Activated CD4-positive, alpha-beta T cell treated with anti-CD3 and anti-CD28 coated beads, Interleukin-10, Interleukin-2, amounts not matched to agents 100 ng/mL and 50 ng/mL, durations not matched to agents 16 hours and 8 hours (primary cell): ENCODE measurements around the gene CYFIP1.

Source experiments
- DNase-seq: peaks from one replicate; pipeline ENCODE4 v3.0.0-alpha.2; 2020

The CYFIP1 gene

DNA sequence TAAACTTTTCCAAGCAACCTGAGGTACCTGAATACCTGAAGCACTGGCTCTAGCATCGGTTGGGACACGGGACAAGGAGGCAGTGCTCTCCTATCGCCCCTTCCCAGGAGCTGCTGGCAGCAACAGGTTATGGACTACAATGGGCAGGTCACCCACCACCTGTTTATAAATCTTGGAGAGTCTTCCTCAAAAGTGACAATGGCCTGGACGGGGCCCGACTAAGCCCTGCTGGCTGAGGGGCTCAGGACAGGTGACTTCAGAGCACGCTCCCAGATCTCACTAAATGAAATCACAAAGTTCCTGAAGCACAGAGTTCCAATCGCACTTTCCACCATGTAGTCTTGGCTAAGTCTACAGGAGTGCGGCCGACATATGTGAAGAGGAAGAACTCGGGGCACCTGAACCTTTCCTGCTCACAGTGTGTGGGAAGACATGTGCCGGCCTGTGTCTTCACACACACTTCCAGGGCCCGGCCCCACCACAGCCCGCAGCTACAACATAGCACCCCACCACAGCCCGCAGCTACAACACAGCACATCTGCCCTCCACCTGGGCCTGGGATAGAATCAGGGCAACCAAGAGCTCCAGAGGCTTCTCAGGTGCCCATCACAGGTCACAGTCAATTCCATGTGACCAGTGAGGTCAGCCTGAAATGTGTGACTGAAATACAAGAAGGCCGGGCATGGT, 12.9 kb downstream of the CYFIP1 start:
- no peak for DNase-seq

DNA sequence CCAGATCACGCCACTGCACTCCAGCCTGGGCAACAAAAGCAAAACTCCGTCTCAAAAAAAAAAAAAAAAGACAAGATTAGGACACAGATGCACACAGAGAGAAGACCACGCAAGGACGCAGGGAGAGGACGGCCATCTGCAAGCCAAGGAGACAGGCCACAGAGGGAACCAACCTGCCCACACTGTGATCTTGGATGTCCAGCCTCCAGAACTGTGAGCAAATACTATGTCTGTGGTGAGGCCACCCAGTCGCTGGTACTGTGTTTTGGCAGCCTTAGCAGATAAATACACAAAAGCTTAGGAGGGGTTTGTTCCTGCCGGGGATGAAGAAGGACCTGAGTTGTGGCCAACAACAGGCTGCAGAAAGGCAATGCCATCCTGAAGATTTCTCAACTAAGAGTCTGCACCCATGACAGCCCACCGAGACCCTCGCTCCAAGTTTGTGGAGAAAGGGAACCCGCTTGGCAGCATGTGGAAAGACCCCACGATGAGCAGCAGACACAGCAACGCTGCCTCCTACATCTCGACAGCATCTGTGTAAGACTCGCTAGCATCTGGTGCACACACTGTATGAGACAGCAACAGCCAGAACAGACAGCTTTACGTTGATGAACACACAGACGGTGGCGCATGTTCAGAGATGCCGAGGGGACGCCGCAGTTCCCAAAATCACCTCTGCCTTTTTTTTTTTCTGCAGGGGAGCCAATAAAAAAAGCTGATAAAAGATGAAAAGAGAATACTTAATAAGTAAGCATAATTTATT, 13.7 kb downstream of the CYFIP1 start:
- no peak for DNase-seq

DNA sequence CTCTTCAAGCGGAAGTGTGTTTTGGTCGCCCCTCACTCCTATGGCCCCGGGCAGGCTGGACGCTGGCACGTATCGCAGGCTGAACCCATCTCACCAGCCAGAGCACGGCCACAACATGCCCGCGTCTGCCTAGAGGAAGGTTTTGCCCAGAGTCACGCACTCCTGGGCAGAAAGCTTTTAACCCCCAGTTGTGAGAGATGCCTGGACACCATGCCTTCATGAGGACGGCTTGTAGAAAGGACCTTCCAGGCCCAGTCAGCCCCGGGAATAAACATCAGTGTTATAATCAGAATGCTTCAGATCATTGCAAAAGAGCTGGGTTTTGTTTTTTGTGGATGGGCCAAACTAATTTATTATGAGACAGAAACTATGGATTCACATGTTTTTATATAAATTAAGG, 16.5 kb downstream of the CYFIP1 start:
- no peak for DNase-seq

DNA sequence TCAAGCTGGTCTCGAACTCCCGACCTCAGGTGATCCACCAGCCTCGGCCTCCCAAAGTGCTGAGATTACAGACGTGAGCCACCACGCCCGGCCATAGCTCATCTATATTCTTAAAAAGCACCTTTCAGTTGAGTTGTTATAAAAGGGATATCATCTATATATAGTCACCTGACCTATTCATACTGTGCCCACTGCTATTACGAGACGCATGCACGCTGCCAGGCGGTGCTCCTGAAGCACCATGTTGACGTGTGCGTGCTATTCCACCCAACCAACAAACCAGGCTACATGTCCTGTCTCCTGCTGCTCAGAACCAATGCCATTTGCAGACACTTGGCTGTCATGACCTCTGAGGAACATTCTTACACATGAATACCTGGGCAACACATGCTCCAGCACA, 17.6 kb downstream of the CYFIP1 start:
- no peak for DNase-seq

DNA sequence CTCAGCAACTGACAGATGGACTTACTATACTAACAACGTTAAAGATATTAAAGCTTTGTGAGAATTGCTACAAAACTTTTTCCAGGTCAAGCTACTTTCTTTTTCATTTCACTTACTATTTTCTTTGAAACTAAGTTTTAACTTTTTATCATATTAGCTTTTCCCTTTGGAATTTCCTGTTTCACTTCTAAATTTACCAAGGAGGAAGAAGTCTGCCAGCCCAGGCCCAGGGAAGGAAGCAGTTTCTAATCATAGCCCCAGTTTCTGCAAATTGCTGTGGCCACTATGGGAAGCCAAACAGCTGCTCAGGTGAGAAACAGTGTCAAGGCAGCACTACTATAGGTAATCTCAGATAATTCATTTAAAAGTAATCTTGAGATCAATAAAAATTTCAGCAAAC, 18.4 kb downstream of the CYFIP1 start:
- DNase-seq = no peak

DNA sequence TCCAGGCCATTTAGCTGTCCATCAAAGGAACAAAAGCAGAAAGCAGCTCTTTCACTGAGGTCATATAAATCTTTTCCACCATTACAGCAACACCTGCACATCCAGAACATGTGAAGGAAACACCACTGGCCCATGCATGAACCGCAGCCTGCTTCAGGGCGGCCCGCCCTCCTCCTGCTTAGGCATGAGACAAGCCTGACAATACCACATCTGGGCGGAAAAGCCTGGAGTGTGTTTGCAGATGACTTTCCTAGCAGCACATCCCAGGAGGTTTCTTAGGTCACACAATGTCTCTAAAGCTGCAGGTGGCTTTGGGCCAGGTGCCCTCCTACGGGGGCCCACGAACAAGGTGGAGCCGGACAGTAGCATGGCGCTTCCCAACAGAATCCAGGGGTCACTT, 19.6 kb downstream of the CYFIP1 start:
- no peak for DNase-seq

DNA sequence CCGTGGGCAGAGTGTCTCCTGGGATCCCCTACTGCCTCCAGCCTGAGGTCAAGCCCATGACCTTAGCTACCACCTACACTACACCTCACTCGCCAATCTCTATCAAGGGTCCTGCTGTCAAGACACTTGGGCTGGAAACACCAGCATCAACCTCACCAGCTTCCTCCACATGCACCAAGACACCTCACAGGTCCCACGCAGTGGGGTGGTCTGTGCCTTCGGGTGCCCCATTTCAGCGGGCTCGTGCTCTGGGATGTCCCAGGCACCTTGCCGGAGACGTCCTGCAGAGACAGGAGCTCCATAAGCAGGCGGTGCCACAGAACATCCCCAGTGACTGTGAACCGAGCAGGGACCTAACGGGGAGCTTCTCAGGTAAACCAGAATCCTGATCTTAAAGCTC, 20.0 kb downstream of the CYFIP1 start:
- DNase-seq = no peak

DNA sequence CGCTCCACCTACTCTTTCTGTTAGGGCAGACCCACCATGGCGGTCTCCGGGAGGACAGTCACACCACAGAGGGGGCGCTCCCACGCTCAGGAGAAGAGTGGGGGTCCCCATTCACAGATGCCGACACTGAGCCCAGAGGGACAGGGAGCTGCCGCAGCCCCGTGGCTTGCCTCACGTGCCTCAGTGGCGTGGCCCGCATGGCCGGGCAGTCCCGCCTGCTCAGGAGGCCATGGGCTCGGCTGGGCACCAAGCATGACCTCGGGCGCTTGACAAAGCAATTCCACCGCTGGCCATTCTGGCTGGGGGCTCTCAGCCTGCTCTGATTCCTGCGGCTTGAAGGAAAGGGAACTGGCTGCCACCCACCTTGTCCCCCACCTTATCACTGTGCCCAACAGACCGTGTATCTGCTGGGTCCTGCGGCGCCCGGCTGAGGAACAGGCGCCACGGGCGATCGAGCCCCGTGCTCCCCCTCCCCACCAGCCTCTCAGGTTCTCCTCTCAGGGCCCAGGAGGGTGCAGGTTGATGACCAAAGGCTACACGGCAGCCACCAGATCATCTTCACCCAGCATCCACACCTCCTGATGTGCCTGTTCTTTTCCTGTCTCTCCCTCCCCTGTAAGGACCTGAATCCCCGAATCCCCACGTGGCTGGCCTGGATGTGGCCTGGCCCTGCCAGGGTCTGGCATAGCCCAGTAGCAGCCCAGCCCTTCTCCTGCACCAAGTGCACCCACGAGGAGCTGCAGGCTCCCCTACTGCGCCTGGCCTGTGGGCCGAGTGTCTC, 20.7 kb downstream of the CYFIP1 start:
- DNase-seq = no peak

DNA sequence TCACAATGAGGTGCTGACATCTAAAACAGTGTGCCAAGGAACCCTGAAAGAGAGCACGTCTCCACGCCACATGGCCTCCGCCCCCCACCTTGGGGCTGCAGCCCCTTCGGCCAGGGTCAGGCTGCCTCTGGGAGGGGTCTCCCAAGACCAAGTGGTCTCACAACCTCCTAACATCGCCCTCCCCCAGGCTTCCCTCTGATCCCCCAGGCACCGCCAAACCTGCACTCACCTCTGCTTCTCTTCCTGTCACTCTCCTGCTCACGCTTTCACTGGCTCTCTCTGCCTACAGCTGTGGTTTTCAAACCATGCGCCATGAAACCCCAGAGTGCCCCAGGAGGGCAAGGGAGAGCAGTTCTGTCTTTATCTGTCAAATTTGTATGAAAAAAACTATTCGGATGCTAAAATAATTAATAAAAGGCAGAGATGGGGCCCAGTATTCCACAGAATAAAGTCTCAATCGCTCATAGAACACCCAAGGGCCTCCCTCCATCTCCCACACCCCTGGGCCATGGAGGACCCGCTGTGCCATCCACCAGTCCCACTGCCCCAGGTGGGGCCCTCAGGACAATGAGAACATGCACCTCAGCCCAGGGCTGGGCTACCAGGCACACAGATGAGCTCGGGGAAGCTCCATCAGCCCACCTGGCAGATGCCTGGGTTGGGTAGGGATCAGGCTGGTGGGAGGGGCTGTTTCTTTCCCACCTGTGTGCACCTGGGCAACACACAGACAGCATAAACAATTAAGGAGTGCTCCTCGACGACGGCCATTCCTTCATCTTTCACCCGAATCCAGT, 21.5 kb downstream of the CYFIP1 start:
- DNase-seq = no peak

DNA sequence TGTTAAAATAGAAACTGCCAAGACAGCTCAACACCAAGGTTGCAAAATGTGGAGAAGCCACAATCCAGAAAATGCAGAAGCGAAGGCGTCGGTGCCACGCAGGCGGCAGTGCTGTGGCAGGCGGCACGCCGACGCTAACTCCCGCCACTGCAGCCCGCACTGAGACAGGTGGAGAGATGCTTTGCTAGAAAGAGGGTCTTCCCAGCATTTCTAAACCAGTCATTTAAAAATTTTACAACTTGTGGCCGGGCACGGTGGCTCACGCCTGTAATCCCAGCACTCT, 23.2 kb downstream of the CYFIP1 start:
- DNase-seq = no peak

DNA sequence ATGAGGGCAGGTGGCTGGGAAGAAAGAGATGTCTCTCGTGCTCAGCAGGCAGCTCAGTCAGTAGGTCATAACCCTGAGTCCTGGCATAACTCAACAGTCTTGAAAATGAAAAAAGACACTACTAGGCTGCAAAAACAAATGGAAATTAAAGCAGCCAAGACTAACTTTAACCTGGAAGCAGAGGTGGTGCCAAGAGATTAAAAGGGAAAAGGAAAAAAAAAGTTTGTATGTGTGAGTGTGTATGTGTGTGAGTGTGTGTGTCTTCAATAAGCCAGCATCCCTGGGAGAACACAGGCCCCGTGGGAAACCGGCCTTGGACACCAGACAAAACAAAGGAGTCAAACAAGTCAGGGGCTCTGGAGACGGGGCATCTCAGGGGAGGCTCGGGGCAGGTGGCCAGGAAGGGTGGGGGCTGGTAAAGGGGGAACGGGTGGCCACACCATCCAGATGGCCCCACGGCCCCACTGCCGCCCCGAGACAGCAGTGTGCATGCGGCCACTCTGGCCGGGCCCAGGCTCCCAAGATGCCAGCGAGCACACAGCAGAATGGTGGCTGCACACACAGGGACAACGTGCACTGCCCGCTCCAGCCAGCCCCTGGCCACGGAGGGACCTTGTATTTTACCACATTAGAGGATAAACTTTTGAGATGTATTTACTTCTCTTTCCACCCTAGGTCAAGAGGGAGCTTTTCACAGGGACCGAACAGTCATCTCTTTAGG, 23.8 kb downstream of the CYFIP1 start:
- DNase-seq = no peak

DNA sequence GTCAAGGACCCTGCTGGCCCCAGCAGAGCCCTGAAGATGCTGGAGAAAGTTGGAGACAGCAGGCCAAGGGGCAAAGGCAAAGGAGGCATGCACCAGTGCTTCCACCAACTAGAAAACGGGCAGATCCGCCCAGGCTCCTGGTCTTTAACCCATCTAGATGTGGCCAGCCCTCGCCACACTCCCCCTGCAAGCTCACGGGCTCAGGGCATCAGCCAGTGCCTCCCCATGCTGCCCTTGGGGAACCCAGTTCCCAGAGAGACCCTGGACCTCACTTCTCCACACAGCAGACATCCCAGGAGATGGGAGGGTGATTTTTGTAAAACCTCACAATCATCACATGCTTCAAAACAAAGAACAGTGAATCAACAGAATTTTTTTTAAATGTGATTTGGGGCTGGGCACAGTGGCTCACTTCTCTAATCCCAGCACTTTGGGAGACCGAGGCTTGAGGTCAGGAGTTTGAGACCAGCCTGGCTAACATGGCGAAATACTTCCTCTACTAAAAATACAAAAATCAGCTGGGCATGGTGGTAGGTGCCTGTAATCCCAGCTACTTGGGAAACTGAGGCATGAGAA, 24.5 kb downstream of the CYFIP1 start:
- DNase-seq = no peak

DNA sequence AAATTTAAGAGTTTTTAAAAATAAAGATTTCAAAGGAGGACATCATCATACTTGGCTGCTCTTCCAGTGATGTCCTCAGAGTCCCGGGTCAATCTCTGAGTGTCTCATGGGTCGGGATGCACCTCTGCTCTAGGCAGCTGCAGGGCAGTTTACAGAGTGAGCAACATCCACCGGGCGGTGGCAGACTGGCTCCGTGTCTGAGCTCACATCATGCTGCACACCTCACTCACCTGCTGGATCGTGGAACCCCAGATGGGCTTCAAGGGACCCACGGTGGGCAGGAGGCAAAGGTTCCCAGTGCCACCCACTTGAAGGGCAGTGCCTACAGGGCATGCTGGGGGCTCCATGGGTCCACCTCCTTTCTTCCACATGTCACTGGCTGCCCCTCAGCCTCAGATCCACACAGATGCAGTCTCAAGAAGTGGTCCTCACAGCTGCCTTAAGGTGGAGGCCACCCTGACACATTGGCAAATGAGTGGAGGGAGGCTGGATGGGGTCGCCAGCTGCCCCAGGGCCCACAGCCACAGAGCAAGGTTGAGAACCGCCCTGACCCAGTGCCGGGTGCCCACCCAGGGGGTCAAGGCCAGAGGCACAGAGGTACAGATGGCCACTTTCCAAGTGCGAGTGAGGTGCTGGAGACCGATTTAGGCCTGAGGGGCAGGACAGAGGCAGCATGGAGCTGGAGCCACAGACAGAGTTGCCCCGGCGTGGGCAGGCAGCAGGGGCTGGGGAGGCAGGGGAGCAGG, 25.2 kb downstream of the CYFIP1 start:
- DNase-seq = no peak

DNA sequence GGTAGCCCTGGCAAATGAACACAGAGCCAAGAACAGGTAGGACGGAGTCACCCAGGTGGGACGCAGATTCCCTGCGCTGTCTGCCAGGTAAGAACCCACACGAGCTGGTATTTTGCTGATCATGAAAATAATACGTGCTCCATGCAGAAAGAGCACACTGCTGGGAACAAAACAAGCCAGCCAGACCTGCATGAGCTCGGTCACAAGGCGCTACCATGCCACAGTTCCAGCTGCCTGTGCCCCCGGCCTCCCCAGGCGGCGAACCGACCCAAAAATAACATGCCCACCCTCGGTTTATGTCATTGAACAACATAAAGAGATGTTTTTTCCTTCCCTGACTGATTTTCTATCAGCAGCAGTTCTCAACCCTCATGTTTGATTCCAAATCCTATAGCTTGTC, 25.8 kb downstream of the CYFIP1 start:
- DNase-seq = no peak

DNA sequence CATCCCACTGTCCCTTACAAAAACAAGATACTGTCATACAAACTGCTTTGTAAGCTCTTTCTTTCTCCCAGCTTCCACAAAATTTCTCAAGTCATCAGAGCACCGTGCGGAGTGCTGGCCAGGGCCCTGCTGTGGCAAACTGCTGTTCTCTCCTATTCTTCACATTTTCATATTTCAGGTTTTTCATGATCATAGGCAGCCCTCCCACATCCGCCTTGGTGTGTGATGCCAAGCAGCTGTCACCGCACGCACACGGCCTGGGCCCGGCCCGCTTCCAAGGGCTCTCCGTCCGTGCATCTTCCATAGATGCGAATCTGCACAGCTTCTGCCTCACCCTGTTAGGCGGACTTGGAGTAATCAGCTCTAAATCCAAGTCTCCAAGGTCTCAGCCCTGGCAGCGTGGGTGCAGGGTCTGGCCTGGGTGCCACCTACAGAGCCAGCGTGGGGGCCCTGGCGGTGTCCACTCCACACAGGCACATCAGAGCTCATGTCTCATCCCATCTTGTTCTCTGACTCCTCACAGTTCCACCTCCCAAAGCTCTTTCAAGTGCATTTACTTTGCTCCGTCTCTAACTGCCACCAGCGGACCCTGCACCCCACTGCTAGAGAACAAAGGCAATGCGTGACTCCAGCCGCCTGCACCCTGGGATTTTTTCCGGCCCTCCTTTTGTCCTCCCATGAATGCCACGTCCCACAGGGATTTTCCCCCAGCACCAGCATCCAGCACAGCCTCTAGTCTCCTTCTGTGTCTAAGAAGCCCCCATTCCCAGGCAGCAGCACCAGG, 27.2 kb downstream of the CYFIP1 start:
- no peak for DNase-seq

DNA sequence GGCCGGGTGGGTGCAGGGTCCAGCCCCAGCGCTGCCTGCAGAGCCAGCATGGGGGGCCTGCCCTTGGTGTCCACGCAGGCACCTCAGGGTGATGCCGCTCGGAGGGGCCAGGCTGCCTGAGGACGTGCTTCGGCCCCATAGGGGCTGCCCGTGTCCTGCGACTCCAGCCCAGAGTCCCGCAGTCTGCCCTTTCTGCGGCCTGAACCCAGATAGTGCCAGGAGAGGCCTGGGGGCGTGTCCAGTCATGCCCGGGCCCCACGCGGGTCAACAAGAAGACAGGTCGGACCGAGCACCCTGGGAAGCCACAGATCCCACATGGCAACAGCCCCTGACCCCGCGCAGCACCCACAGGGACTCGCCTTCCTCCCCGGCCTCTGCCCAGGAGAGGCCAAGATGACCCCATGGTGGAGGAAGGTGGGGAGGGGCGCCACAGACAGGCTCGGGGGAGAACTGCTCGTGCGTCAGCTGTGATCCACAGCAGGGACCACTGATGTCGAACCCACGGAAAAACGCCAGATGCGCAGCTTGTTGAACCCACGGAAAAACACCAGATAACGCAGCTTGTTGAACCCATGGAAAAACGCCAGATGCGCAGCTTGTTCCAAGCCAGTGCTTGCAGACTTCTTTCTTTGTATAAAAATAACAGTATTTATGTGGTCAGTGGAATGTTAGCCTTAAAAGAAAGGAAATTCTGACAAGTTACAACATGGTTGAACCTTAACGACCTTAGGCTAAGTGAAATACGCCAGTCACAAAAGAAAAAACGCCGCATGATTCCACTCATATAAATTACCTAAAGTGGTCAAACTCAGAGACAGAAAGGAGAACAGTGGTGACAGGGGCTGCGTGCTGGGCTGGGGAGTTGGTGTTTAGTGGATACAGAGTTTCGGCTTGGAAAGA, 28.5 kb downstream of the CYFIP1 start:
- no peak for DNase-seq

DNA sequence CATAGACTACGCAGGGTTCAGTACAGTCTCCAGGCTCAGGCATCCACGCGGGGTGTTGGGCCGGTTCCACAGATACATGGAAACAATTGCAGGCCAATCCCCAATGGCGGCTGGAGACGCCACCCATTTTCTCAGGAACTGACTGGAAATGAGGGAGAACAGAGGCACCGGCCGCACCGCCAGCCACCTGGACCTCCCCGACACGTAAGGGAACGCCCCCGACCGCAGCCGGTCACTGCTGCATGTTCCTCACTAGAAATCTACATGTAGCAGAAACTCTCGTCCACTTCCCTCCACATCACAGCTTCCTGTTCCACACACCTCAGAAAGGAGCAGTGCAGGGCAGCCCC, 29.2 kb downstream of the CYFIP1 start:
- no peak for DNase-seq

DNA sequence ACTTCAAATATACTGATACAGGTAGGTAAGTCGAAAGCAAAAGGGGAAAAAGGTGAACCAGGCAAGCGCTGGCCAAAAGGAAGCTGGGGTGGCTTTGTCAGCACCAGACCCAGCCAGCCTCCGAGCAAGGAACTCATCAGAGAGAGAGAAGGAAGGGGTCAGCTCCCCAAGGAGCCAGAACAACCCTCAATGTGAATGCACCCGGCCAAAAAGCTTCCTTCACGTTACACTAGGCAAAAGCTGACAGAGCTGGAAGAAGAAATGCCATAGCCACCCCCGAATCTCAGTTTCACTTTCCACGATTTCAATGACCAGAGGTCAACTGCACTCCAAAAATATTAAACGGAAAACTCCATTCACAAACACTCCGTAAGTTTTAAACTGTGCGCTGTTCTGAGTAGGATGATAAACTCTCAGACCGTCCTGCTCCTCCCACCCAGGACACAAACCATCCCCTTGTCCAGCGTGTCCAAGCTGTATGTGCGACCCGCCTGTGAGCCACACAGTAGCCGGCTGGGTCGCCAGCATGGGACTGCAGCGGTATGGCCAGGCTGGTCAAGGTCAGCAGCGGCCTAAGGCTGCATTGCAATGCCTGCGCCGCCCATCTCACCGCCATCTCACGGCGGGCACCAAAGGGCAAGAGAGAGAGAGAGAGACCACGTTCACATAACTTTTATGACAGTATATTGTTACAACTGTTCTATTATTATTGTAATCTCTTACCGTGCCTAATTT, 29.7 kb downstream of the CYFIP1 start:
- DNase-seq = no peak

DNA sequence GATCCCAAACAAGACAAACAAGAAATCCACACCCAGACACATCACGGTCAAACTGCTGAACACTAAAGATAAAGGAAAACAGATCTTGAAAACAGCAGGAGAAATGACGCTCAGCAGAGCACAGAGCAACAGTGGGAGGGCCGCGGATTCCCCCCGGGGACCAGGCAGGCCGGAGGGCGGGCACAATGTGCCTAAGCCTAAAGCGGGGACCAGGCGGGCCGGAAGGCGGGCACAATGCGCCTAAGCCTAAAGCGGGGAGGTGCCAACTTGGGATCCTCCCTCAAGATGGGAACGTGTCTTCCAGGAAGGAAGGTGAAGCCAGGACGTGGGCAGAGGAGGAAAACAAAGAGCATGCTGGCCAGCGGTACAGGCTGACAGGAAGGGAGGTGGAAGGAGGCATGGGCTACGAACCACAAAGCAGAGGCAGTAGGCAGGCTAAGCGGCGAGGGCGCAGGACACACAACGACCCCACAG, 31.1 kb downstream of the CYFIP1 start:
- DNase-seq = peak; percentile 28
